ENCODE measurements around the gene COL13A1. TPM values are rescaled to one million over a fixed set of nuclear protein-coding genes. Genes with fewer than 3 reads are reported as not detected.

Gene COL13A1
- total and polyA plus RNA-seq, 7 donors, result 0.69 to 5.7 (median 2.9) TPM

DNA sequence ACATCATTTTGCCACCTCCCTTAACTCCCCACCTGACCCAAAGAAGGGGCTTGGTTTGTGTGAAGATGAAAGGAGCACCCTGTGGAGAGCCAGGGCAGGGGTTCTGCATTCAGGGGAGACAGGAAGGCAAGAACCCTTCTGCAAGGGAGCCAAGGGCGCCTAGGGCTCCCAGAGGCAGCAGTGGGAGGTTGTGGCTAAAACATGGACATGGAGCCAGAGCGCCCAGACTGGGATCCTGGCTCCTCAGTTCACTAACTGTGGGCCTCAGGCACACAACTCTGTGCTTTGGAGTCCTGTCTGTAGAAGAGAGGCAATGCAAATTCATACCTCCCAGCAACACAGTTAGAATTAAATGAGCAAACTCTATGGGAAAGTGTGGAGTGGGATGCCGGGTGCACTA, 127.9 kb downstream of the COL13A1 start:
- WGBS, 2 donors, result 75 to 86% methylated on average over 3 of the region's 3 CpGs
- Histone ChIP-seq H3K9me3 (peaks cover 0 to 3% (median 0%) of the 10 kb centered on the region in 4 donors), H3K4me3 (no peak overlapping the region), H3K4me1 (no peaks in the 10 kb centered on the region), H3K36me3 (no peaks in the 10 kb centered on the region), H3K27me3 (no peaks in the 10 kb centered on the region), H3K27ac (no peak overlapping the region)
- intact Hi-C loops (cut with DNase I), result no loop called here
- TF ChIP-seq POLR2AphosphoS5 (IDR thresholded peaks at IDR 0.05) (no peak), POLR2A (IDR thresholded peaks at IDR 0.05) (no peak), EP300 (IDR thresholded peaks at IDR 0.05) (no peak)
- TF ChIP-seq, protein P1, sequence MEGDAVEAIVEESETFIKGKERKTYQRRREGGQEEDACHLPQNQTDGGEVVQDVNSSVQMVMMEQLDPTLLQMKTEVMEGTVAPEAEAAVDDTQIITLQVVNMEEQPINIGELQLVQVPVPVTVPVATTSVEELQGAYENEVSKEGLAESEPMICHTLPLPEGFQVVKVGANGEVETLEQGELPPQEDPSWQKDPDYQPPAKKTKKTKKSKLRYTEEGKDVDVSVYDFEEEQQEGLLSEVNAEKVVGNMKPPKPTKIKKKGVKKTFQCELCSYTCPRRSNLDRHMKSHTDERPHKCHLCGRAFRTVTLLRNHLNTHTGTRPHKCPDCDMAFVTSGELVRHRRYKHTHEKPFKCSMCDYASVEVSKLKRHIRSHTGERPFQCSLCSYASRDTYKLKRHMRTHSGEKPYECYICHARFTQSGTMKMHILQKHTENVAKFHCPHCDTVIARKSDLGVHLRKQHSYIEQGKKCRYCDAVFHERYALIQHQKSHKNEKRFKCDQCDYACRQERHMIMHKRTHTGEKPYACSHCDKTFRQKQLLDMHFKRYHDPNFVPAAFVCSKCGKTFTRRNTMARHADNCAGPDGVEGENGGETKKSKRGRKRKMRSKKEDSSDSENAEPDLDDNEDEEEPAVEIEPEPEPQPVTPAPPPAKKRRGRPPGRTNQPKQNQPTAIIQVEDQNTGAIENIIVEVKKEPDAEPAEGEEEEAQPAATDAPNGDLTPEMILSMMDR (IDR thresholded peaks at IDR 0.05), result no peak
- DNase-seq, result no peak

DNA sequence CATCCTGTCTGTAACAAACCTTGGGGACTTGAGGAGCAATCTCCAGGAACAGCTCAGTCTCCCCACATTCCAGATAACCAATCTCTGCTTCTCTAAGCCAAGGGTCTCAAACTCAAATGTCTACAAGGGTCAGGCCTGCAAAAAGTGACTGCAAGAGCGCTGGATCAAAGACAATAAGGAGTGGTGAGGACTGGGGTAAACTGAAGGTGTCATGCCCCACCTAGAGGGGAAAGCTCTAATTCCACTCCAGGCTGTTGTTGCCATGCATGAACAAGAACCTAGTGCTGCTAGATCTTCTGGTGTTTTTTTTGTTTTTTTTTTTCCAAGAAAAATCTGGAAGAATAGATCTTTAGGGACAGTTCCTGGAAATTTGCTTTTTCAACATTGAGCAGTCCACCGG, 133.1 kb downstream of the COL13A1 start:
- TF ChIP-seq EP300 (IDR thresholded peaks at IDR 0.05), result no peak
- TF ChIP-seq POLR2AphosphoS5 (IDR thresholded peaks at IDR 0.05), result no peak
- TF ChIP-seq POLR2A (IDR thresholded peaks at IDR 0.05), result no peak
- TF ChIP-seq, protein P1 (IDR thresholded peaks at IDR 0.05), result no peak
- WGBS, 2 donors, result 77 to 88% methylated on average over 2 of the region's 2 CpGs
- Histone ChIP-seq H3K4me3 (no peak overlapping the region), H3K9me3 (no peaks in the 10 kb centered on the region), H3K27me3 (no peaks in the 10 kb centered on the region), H3K4me1 (no peaks in the 10 kb centered on the region), H3K27ac (no peak overlapping the region), H3K36me3 (no peaks in the 10 kb centered on the region)
- no peak for DNase-seq
- intact Hi-C loops (cut with DNase I), result no loop called here

DNA sequence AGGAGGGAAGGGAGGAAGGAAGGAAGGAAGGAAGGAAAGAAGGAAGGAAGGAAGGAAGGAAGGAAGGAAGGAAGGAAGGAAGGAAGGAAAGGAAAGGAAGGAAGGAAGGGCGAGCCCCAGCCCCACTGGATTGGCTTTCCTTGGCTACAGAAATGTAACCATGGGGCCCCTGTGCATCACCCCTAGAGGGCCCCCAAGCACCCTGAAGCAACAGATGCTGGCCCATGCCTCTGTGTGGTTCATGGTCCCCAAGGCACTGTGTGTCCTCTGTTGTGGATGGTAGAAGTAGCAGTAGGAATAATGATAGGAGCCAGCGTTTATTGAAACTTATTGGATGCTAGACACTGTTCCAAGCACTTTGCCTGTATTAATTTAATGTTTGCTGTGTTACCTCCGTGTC, 134.4 kb downstream of the COL13A1 start:
- no peak for TF ChIP-seq EP300 (IDR thresholded peaks at IDR 0.05)
- no peak for TF ChIP-seq POLR2AphosphoS5 (IDR thresholded peaks at IDR 0.05)
- TF ChIP-seq POLR2A (IDR thresholded peaks at IDR 0.05), result no peak
- TF ChIP-seq, protein P1 (IDR thresholded peaks at IDR 0.05), result no peak
- intact Hi-C loops (cut with DNase I), result no loop called here
- Histone ChIP-seq H3K9me3 (no peaks in the 10 kb centered on the region), H3K4me1 (no peaks in the 10 kb centered on the region), H3K36me3 (no peaks in the 10 kb centered on the region), H3K27me3 (no peaks in the 10 kb centered on the region), H3K27ac (no peak overlapping the region), H3K4me3 (no peak overlapping the region)
- 63 to 72% methylated on average over 3 of the region's 3 CpGs for WGBS, 2 donors
- DNase-seq, result no peak

DNA sequence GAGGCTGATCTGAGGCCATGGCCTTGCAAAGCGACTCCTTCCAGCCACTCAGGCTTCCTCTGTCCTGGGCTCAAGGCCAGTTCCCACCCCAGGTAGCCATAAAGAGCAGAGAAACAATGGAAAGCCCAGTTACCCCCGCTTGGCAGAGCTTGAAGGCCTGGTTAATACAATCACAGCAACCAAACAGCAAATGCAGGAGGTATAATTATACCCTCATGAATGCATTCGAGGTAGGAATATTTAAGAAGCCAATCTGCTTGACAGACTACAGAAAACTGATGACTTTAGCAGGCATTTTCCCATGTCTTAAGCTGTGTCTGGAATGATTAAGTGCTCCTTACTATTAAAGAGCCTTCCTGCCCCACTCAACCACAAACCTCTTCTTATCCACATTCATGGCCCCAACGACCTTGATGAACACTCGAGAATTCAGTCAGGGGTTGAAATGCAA, 136.9 kb downstream of the COL13A1 start:
- H3K27ac ChIP-seq, result no peak overlapping the region
- H3K9me3 ChIP-seq, result no peaks in the 10 kb centered on the region
- 42 to 65% methylated on average over 5 of the region's 5 CpGs for WGBS, 2 donors
- no peak overlapping the region for H3K4me3 ChIP-seq
- TF ChIP-seq POLR2A (IDR thresholded peaks at IDR 0.05), result no peak
- TF ChIP-seq, protein P1 (IDR thresholded peaks at IDR 0.05), result no peak
- TF ChIP-seq EP300 (IDR thresholded peaks at IDR 0.05), result no peak
- no peak for TF ChIP-seq POLR2AphosphoS5 (IDR thresholded peaks at IDR 0.05)
- no peaks in the 10 kb centered on the region for H3K4me1 ChIP-seq
- intact Hi-C loops (cut with DNase I), result no loop called here
- no peaks in the 10 kb centered on the region for H3K27me3 ChIP-seq
- H3K36me3 ChIP-seq, result no peaks in the 10 kb centered on the region
- no peak for DNase-seq

DNA sequence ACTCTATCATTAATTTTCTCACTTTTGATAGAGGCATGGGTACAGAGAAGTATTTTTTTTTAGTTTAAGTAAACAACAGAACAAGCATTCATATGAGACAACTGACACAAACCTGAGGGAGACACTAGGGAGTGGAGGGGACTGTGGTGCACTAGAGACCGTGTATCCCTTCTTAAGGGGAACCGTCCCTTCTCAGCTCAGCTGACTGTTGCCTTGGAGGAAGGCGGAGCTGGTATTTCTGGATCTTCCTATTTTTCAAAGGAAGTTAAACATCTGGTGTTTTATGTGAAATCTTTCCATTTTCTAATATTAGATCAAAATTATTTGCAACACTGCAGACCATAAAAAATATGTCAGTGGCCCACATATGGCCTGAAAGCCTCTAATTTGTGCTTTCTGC, 137.4 kb downstream of the COL13A1 start:
- intact Hi-C loops (cut with DNase I), result no loop called here
- Histone ChIP-seq H3K27me3 (no peaks in the 10 kb centered on the region), H3K4me1 (no peaks in the 10 kb centered on the region), H3K9me3 (no peaks in the 10 kb centered on the region), H3K4me3 (no peak overlapping the region), H3K36me3 (no peaks in the 10 kb centered on the region), H3K27ac (no peak overlapping the region)
- DNase-seq, result no peak
- TF ChIP-seq POLR2A (IDR thresholded peaks at IDR 0.05) (no peak), EP300 (IDR thresholded peaks at IDR 0.05) (no peak), POLR2AphosphoS5 (IDR thresholded peaks at IDR 0.05) (no peak)
- TF ChIP-seq, protein P1 (IDR thresholded peaks at IDR 0.05), result no peak
- 86 to 87% methylated on average over 3 of the region's 3 CpGs for WGBS, 2 donors
